SU-DHL-6 (cell line): ENCODE measurements around the gene NFYC.

Experiments used
- H2AFZ ChIP-seq: fragments of 200-600 bp; sonication (generic); 2 replicates; pipeline ENCODE4 v1.6.1; 2014; ENCODE audit warnings: low read depth, mild to moderate bottlenecking, moderate library complexity, mixed read lengths, antibody characterized with exemption, low read length; ENCODE audit not compliant: severe bottlenecking
- H3F3A ChIP-seq: fragments of 200-600 bp; shearing (Covaris generic); 2 replicates; pipeline ENCODE4 v1.6.0; 2016; ENCODE audit warnings: antibody characterized with exemption, mild to moderate bottlenecking; ENCODE audit not compliant: insufficient read depth
- H3K27ac ChIP-seq: fragments of 200-600 bp; sonication (generic); 2 replicates; pipeline ENCODE4 v1.5.1; 2016; ENCODE audit warnings: low read depth, mild to moderate bottlenecking, low read length, moderate library complexity, mixed read lengths
- H3K27me3 ChIP-seq: fragments of 200-600 bp; sonication (generic), shearing (Covaris generic); 2 replicates; pipeline ENCODE4 v1.6.0; 2014; ENCODE audit warnings: mild to moderate bottlenecking, low read length
- H3K36me3 ChIP-seq: fragments of 200-600 bp; sonication (generic); 2 replicates; pipeline ENCODE4 v1.6.1; 2014; ENCODE audit warnings: mild to moderate bottlenecking, low read length, mixed read lengths
- H3K4me2 ChIP-seq: fragments of 300-600, 200-600 bp; shearing (Covaris generic), sonication (generic); 2 replicates; pipeline ENCODE4 v1.6.0; 2014; ENCODE audit warnings: low read length, low read depth, mild to moderate bottlenecking; ENCODE audit not compliant: poor library complexity, severe bottlenecking
- H3K4me3 ChIP-seq: fragments of 200-600 bp; sonication (generic); 2 replicates; pipeline ENCODE4 v1.5.1; 2014; ENCODE audit warnings: antibody characterized with exemption, low read length, mild to moderate bottlenecking, mixed read lengths; ENCODE audit not compliant: insufficient read depth, poor library complexity, severe bottlenecking
- H3K79me2 ChIP-seq: fragments of 200-600 bp; sonication (generic); 2 replicates; pipeline ENCODE4 v1.6.1; 2014; ENCODE audit warnings: mild to moderate bottlenecking, low read length, moderate library complexity; ENCODE audit not compliant: insufficient read depth
- H3K9ac ChIP-seq: fragments of 200-600 bp; sonication (generic); 2 replicates; pipeline ENCODE4 v1.7.0; 2014; ENCODE audit warnings: mild to moderate bottlenecking, low read length
- H3K9me2 ChIP-seq: fragments of 200-600 bp; sonication (generic); replicated peaks from 2 replicates; pipeline ENCODE4 v1.6.1; 2014; ENCODE audit warnings: low read length; ENCODE audit not compliant: insufficient read depth
- H3K9me3 ChIP-seq: fragments of 200-600 bp; sonication (generic); 2 replicates; pipeline ENCODE4 v1.6.1; 2014; ENCODE audit warnings: low read length, mixed read lengths; ENCODE audit not compliant: insufficient read depth
- H4K20me1 ChIP-seq: fragments of 200-600 bp; sonication (generic); 2 replicates; pipeline ENCODE4 v1.6.1; 2014; ENCODE audit warnings: low read depth, mild to moderate bottlenecking, antibody characterized with exemption, low read length, moderate library complexity, mixed read lengths
- CTCF ChIP-seq: fragments of 200-600 bp; sonication (generic); IDR thresholded peaks from one replicate; pipeline ENCODE4 v1.5.1; 2017; ENCODE audit warnings: antibody characterized with exemption, mild to moderate bottlenecking, low read length, moderate library complexity; ENCODE audit not compliant: insufficient read depth, poor library complexity, severe bottlenecking
- EZH2phosphoT487 ChIP-seq: fragments of 200-600 bp; sonication (generic), shearing (Covaris generic); conservative IDR thresholded peaks from 2 replicates; pipeline ENCODE4 v1.6.1; 2018; ENCODE audit warnings: mild to moderate bottlenecking, antibody characterized with exemption, low read length, moderate library complexity, mixed read lengths

NFYC gene

GRCh38 chr1:40770296-40771070, 79.0 kb downstream of the NFYC start:
- Histone ChIP-seq H3K9ac (no peak overlapping the region), H3K27me3 (no peaks in the 10 kb centered on the region), H3K9me3 (no peaks in the 10 kb centered on the region), H3K36me3 (0 out of 2 replicates have a peak, but pooled peaks cover 8% of the 10 kb centered on the region), H3K79me2 (no peaks in the 10 kb centered on the region), H3F3A (no peaks in the 10 kb centered on the region; the same call in 1 of the 2 replicates), H3K9me2 (no peaks in the 10 kb centered on the region), H2AFZ (no peak overlapping the region), H3K27ac (no peak overlapping the region), H3K4me3 (no peak overlapping the region), H4K20me1 (no peaks in the 10 kb centered on the region), H3K4me2 (no peak overlapping the region)
- TF ChIP-seq EZH2phosphoT487 (no peak), CTCF (no peak)

GRCh38 chr1:40772146-40772955, 80.8 kb downstream of the NFYC start:
- H4K20me1 ChIP-seq: no peaks in the 10 kb centered on the region
- TF ChIP-seq EZH2phosphoT487 (no peak), CTCF (no peak)
- peaks cover 9% of the 10 kb centered on the region for H3K36me3 ChIP-seq
- H3K79me2 ChIP-seq: no peaks in the 10 kb centered on the region
- no peak overlapping the region for H3K27ac ChIP-seq
- no peaks in the 10 kb centered on the region for H3K27me3 ChIP-seq
- no peaks in the 10 kb centered on the region for H3K9me2 ChIP-seq
- no peak overlapping the region for H2AFZ ChIP-seq
- no peak overlapping the region for H3K9ac ChIP-seq
- no peaks in the 10 kb centered on the region; the same call in 1 of the 2 replicates for H3K9me3 ChIP-seq
- H3K4me2 ChIP-seq: no peak overlapping the region
- H3F3A ChIP-seq: no peaks in the 10 kb centered on the region; the same call in 1 of the 2 replicates
- H3K4me3 ChIP-seq: no peak overlapping the region

- peaks cover 10% of the 10 kb centered on the region for H3K36me3 ChIP-seq
- TF ChIP-seq EZH2phosphoT487 (no peak), CTCF (no peak)
These were observed 82.3 kb downstream of the NFYC start for GRCh38 chr1:40773748-40774265.

More at GRCh38 chr1:40773748-40774265, 82.3 kb downstream of the NFYC start:
- no peak overlapping the region for H3K4me2 ChIP-seq
- no peak overlapping the region for H3K4me3 ChIP-seq
- no peaks in the 10 kb centered on the region; the same call in 1 of the 2 replicates for H3K9me3 ChIP-seq
- H2AFZ ChIP-seq: no peak overlapping the region
- no peaks in the 10 kb centered on the region for H3K79me2 ChIP-seq
- no peaks in the 10 kb centered on the region for H3K9me2 ChIP-seq
- H3F3A ChIP-seq: no peaks in the 10 kb centered on the region; the same call in 1 of the 2 replicates
- no peaks in the 10 kb centered on the region for H3K27me3 ChIP-seq
- H3K9ac ChIP-seq: no peak overlapping the region
- H4K20me1 ChIP-seq: no peaks in the 10 kb centered on the region
- no peak overlapping the region for H3K27ac ChIP-seq
